Left ventricle myocardium superior (tissue), 1 donor: ENCODE data around the gene FUNDC2. TPM values are rescaled to one million over a fixed set of nuclear protein-coding genes. Genes with fewer than 3 reads are reported as not detected.

Source experiments
- ATAC-seq: fragments of 200-7000 bp; cut with Tn5 transposase; one replicate; pipeline ENCODE4 v1.9.1; 2020; ENCODE audit warnings: mild to moderate bottlenecking, moderate library complexity
- DNase-seq: peaks from one replicate; pipeline ENCODE4 v3.0.0-alpha.2; 2020
- intact Hi-C: fragments of 100-400 bp; cut with micrococcal nuclease; formaldehyde crosslinking; loops from one replicate; pipeline ENCODE4 v1.11.0; 2022
- total RNA-seq: library from RNA; stranded (reverse); fragmentation: NEBNext Ultra II Directional; extraction: Animal tissue kit (Norgen Biotek cat#: 25700); gene quantifications from one replicate; pipeline ENCODE4 v1.2.1, GENCODE V29; 2021
- donor health status: DM: no; HTN: yes; CAD: no; lungs with severe emphysema.

FUNDC2 gene
- total RNA-seq, 1 donor from 2014 or later, result 389 TPM

DNA sequence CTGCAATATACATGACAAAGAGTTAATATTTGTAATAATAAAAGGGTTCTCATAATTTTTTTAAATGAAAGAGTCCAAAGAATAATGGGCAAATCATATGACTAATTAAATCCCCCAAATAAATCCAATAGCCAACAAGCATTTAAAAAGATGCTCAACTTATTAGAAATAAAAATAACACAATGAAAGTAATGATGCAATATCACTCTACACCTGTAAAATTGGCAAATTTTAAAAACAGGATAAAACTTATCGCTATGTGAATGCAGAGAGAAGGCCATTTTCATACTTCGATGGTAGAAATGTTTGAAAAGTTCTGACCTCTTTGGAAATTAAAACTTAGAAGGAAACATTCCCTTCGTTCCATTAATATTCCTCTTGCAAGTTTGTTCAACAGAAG, 6.1 kb upstream of the FUNDC2 start:
- intact Hi-C loops, result no loop called here
- no peak for DNase-seq

DNA sequence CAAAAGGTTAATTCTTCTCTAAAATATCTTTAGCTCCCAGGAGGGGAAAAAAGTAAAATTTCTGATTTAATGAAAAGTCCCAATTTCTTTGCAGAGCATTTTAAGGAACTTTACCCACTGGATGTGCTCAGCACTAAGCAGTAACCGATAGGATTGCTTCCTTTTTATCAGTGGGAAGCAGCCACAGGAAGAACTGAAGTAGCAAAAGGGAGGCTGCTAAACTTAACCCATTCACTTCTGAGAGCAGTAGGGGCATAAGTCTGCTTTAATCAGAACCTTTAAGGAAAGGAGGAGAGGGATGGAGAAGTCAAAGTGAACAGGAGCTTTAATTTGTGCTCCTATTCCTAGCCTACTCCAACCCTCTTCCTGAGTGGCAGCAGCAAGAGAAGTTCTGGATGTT, 4.1 kb upstream of the FUNDC2 start, which contains the start of gene F8:
Gene F8 (minus strand): TSS at position 139 of the 400 bp plus-strand sequence. CDS start 171 bp downstream, outside the sequence.
- no peak for DNase-seq
- intact Hi-C loops, result no loop called here
- ATAC-seq, result no peak

More for the DNA sequence above, 6.1 kb upstream of the FUNDC2 start:
- ATAC-seq, result no peak

DNA sequence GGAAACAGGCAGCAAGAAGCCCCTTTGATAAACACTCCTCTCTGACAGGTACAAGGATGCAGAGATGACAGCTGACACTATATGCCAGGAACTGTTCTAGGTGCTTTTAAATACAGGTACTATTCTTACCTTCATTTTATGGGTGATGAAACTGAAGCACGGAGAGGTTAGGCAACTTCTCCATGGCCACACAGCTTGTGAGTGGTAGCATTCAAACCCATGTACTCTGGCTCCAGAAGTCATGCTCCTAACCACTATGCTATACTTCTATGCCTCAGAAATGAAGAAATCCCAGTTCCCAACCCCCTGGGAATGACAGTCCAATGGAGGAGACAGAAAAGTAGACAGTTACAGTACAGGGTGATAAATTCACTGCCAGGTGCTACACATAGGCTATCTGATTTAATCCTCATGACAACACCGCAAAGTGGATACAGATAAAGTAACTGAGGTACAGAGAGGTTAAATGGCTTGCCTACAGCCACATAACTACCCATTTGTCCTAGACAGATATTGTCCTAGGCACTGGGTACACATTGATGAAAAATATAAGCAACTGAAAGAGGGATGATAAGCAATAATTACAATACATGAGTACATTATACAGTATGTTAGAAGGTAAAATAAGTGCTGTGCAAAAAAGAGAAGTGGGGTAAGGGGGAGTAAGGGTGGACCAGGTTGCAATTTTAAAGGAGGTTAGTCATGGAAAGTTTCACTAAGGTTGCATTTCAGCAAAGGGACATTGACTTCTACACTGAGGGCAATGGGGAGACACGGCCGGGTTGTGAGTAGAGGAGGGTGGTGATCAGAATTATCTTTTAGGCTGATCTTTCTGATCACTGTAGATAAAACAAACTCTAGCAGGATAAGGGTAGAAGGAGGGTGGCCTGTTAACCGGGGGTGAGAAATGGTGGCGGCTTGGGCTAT, 2.5 kb upstream of the FUNDC2 start:
- DNase-seq (no peak), ATAC-seq (no peak)
- intact Hi-C loops, result no loop called here

DNA sequence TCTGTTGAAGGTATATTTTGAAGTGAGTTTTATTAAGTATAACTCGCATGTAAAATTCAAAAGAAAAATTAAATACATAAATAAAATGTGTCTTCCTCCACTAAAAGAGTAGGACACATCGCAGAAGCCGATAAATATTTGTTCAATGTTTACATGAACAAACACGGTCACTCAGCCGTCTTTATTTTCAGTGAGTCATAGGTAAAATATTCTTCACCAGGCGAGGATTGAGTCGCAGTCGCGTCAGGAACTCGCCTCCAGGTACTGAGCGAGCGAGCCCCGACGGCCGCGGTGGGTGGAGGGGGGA, 271 bp upstream of the FUNDC2 start:
- intact Hi-C loops, result no loop called here
- ATAC-seq, result no peak

DNA sequence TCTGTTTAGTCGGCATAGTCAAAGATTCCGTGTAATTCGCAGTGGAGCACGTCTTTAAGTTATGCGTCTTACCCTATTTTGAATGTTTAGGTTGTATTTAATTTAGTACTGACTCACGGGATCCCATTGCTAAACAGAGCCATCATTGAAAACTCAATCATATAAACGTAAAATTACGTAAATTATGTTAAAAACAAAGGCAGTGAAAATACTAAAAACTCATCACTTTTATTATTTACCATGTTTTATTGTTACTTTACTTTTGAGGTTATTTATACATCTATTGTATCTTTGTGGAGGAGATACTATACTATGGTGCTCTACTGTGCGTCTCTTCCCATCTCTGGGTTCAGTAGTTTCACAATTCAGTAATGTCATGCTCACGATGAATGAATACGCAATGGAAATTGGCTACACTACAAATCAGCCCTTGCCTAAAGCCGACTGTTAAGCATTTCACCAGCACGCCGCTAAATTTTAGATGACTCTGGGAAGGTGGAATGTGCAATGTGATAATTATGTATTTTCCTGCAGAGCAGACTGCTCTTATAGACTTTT, 944 bp downstream of the FUNDC2 start:
- ATAC-seq (peak; percentile 56), DNase-seq (no peak)
- intact Hi-C loops, result no loop called here

More for the DNA sequence above, 271 bp upstream of the FUNDC2 start:
- no peak for DNase-seq

DNA sequence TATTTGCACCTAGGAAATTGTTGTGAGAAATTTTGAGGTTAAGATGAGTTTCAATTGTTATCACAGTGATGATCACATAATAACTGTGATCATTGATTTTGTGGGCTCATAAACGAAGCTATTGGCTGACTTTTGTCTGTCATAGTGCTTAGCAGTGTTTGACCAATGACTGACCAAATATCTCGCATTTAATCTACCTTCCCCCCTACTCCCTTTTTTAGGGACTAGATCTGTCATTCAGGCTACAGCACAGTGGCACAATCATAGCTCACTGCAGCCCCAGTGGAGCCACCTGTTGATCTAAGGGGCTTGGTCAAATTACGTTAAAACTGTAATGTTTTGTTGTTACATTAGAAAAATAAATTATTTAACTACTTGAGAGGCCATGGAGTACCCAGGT, 1.5 kb downstream of the FUNDC2 start:
- ATAC-seq (no peak), DNase-seq (no peak)
- intact Hi-C loops, result no loop called here

DNA sequence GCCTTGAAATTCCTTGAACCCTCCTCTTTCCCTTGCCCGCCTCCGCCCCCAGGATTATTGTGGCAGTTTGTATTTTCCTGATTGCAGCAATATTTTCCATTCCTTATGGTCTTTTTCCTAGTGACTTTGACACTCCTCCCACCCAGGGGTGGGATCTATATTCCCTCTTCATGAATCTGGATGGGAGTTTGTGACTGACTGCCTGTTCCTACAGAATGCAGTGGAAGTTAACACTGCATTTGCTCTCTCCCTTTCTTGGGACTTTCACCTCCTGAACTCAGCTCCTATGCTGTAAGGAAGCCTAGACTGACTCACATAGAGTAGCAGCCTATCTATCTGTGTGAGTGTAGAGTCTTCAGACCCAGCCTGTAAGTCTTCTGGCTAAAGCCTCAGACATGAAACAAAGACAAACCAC, 2.2 kb downstream of the FUNDC2 start:
- DNase-seq (no peak), ATAC-seq (no peak)
- intact Hi-C loops, result no loop called here

DNA sequence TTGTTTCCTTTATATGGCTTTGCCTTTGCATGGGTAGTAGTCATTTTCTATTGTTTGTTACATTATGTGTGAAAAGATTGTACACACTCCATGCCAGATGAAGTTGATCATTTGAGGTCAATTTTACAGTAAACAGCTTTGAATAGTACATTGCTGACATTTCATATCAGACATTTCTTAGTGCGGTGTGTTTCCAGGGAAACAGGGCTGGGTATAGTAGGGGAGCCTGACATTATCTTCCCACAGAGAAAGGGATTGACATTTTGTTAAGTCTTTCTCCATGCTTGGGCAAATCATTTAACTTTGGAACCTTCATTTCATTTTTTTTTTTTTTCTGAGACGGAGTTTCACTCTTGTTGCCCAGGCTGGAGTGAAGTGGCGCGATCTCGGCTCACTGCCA, 5.0 kb downstream of the FUNDC2 start:
- ATAC-seq (no peak), DNase-seq (no peak)
- intact Hi-C loops, result no loop called here

DNA sequence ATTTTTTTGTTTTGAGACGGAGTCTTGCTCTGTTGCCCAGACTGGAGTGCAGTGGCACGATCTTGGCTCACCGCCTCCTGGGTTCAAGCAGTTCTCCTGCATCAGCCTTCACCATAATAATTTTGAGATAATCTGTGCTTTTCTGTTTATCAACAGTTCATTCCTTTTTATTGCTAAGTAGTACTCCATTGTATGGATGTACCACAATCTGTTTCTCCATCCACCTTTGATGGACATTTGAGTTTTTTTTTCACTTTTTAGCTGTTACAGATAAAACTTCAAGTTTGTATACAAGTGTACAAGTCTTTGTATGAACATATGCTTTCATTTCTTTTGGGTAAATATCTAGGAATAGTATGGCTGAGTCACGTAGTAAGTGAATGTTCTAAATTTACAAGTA, 9.0 kb downstream of the FUNDC2 start:
- DNase-seq, result no peak
- ATAC-seq, result no peak
- intact Hi-C loops, result no loop called here

DNA sequence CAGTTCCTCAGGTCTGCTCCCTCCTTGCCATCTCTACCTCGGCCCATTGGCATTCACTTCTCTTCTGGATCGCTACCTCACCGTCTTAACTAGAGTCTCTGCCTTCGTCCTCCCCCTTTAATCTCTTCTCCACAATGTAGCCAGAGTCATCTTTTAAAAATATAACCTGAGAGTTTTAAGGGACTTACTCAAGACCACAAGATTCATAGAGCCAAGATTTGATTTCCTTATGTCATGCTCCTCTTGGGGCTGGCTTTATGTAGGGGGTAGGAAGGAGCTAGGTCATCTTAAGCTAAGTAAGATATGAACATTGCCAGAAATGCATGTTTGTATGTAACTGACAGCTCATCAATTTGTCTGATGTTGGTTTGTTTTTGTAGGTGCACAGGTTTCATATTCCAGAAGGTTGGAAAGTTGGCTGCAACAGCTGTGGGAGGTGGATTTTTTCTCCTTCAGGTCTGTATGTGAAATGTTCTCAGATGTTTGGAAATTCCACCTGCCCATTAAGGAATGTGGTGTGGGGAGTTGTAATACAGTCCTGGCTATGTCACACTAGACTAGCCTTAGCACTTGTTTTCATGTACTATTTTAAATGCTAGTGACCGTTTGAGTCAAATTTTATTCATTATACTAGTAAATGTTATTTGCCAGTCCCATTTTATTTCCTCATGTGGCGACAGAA, 19.6 kb downstream of the FUNDC2 start:
- DNase-seq, result no peak
- no peak for ATAC-seq
- intact Hi-C loops, result no loop called here

DNA sequence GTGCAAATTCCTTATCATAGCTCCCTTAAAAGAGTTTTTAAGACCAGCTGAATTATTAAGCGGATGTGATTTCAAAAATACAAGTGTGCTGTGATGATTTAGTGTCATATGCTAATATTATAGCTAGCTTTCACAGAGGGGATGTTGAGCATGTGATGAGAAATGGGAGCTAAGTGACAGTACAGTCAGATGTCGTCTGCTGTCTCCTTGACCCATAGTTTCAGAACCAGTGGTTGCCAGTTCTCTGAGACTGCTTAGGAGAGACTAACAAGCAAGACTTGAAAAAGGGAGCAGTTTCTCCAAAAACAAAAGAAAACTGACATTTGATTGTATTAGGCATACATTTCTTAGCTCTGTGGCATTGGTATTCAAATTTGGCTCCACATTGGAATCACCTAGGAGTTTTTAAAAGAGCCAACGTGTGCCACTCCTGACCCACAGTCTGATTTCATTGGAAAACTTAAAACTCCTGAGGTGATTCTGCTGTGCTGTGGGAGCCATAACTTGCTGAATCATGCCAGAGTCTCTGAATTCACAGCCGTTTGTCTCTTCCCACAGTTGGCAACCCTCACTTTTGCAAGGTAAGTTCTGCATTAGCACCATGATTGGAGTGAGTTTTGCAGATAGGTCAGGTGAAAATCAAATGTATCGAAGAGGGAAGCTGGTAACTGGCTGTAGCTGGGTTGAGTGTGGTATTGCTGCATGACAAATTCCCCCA, 20.3 kb downstream of the FUNDC2 start:
- intact Hi-C loops, result no loop called here
- no peak for DNase-seq
- no peak for ATAC-seq

DNA sequence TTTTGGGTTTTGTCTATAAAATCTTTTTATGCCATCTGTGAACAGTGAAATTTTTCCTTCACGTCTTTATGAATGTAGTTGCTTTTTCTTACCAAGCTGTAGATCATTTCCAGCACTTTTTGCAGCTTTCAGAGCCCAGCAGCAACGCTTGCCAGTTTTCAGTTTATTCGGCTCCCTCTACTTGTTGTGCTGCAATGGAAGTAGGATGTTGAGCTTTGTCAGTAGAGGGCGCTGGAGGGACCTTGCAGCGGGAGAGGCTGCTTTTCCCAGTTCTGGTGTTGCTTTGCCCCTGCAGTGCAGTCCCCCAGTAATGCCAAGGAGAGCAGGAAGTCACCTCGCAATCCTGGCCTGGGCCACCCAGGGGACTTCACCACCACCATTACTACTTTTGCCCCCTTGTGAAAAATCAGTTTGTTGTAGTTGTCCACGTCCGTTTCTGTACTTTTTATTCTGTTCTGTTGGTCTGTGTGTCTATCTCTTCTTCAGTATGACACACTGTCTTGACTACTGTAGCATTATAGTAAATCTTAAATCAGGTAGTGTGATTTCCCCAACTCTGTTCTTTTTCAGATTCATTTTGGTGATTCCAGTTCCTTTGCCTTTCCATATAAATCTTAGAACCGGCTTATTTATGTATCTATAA, 22.5 kb downstream of the FUNDC2 start:
- DNase-seq, result no peak
- ATAC-seq, result peak; percentile 65
- intact Hi-C loops, result no loop called here

DNA sequence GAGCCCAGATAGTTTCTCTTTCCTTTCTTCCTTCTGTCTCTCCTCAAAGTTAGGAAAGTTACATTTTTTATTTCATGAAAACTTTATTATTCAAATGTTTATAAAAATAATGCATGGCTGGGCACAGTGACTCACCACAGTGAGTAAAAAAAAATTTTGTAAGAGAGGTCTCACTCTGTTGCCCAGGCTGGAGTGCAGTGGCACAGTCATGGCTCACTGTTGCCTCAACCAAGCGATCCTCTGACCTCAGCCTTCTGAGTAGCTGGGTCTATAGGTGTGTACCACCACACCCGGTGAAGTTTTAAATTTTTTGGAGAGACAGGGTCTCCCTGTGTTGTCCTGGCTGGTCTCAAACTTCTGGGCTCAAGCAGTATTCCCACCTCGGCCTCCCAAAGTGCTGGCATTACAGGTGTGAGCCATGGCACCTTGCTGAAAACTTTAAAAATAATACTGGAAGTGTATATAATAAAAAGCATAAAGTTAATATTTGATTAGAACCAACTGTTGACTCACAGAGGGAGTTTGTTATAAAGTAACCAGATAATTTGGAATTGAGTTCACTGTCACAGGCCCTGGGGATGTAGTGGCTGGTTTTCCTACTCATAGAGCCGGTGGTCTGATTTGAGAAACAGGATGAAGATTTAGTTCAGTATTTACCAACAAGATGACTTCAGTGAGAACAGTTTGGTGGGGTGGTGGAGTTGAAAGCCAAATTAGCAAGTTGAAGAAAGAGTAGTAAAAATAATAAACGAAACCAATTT, 26.3 kb downstream of the FUNDC2 start:
- DNase-seq (no peak), ATAC-seq (no peak)
- intact Hi-C loops, result no loop called here

DNA sequence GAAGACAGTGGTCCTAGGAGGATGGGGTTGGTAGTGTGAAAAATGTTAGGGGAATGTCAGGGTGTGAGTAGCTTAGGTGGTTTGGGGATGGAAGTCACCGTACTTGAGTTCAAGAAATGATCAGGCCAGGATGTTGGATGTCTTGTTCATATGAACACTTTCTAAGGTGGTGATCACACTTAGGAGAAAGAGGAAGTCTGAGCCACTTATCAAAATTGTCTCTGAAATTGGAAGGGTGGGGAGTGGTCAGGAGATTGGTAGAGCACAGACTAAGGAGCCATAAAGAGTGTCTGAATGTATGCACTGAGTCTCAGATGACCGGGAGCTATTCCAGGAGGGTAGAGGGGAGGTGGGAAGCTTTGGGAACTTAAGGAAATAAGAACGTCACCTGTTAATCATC, 27.0 kb downstream of the FUNDC2 start:
- intact Hi-C loops, result no loop called here
- ATAC-seq (no peak), DNase-seq (no peak)

DNA sequence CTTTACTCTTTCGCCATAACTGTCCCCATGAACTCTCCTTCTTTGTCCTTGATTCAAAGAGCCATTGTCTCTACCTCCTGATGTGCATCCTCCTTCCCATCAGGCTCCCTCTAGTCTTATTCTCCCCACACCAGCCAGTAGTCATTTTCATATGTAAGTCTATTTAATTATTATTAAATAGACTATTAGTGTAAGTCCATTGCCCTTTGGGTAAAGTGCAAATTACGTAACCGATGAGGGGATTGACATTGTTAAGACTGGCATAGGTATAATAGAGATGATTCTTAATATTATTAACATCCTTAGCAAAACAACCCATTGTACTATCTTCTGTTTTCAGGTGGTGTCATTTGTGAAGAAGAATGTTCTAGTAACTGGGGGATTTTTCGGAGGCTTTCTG, 27.6 kb downstream of the FUNDC2 start:
- ATAC-seq (no peak), DNase-seq (no peak)
- intact Hi-C loops, result no loop called here

DNA sequence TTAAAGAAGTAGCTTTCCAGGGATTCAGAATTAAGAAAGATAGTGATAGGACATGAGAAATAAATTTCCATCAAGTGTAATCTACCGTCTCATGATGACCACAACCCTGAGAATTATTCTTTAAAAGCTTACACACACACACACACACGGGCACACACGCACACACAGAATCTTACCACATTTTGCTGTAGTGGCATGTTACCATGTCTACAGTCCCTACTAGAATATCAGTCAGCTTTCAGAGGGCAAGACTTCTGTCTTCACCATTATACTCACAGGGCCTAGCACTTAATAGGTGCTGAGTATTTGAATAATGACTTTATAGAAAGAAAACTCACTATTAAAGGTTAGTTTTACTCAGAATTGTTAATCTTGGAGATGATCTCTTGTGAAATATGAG, 28.9 kb downstream of the FUNDC2 start:
- intact Hi-C loops, result loop anchor here (5.0 kb wide), 1 partner anchor 78 kb away; no protein-coding TSS in a partner anchor
- DNase-seq (no peak), ATAC-seq (no peak)

DNA sequence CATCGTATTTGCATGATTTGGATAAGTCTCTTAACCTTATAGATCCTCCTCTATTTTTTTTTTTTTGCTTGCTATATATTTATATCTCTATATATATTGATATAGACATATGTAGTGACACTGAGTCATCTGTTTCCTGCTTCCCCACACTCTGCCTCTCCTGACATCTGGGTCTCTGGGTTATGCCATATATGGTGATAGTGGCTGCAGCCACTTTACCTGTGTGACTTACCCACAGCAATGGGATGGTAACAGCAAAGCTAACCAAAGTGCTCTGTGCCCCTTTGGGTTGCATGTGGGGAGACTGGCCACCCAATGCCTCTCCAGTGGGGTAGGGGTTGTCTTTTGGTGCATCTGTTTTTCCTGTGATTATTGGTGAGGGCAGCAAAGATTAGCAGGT, 29.8 kb downstream of the FUNDC2 start:
- ATAC-seq, result no peak
- no peak for DNase-seq
- intact Hi-C loops, result loop anchor here (5.0 kb wide), 1 partner anchor 79 kb away; no protein-coding TSS in a partner anchor
